Nucleus accumbens (tissue), 56 donors: Measurements from ENCODE around the gene COL17A1.

Source experiments
- DNase-seq, 56 donors: peaks; one replicate each; lab custom pipeline; 2025; lab: John Stamatoyannopoulos, UW

Gene COL17A1

GRCh38 chr10:104002911-104003310 is 82.8 kb downstream of the COL17A1 start:
- DNase-seq: no peak

- no peak for DNase-seq
Measured at GRCh38 chr10:103998805-103999204, 86.9 kb downstream of the COL17A1 start.

- DNase-seq: no peak
Measured at GRCh38 chr10:103995134-103995533, 90.5 kb downstream of the COL17A1 start.

GRCh38 chr10:103991393-103992128 is 94.1 kb downstream of the COL17A1 start:
- DNase-seq: no peak

- no peak for DNase-seq
Measured at GRCh38 chr10:103990531-103990930, 95.1 kb downstream of the COL17A1 start.

GRCh38 chr10:103990121-103990520 is 95.6 kb downstream of the COL17A1 start:
- no peak for DNase-seq

GRCh38 chr10:103986360-103986759 is 99.3 kb downstream of the COL17A1 start:
- DNase-seq: no peak

- DNase-seq: no peak
Measured at GRCh38 chr10:103985726-103986125, 100.0 kb downstream of the COL17A1 start.

GRCh38 chr10:103983367-103983911 is 102.2 kb downstream of the COL17A1 start:
- no peak for DNase-seq

- peak in 15 of 56 donors; percentile 6 to 41 (median 22) for DNase-seq
Measured at GRCh38 chr10:103982639-103983038, 103.0 kb downstream of the COL17A1 start.
